Endothelial cell of umbilical vein (primary cell): ENCODE results near the gene SNED1.

Experiments
- CTCF ChIP-seq, 2 donors: IDR thresholded peaks; 1 replicate in 1 of 2; 2 replicates in 1 of 2; pipeline ENCODE4 v1.5.1; 2011; ENCODE audit warnings: low read length in 2 of 2, mild to moderate bottlenecking in 2 of 2, moderate library complexity in 2 of 2, control low read depth in 1 of 2, inconsistent platforms in 1 of 2, low read depth in 1 of 2; ENCODE audit not compliant: insufficient read depth in 1 of 2; ENCODE audit errors: extremely low read depth in 1 of 2
- EZH2 ChIP-seq: IDR thresholded peaks from 2 replicates; pipeline ENCODE4 v1.6.1; 2012; ENCODE audit warnings: borderline replicate concordance, low read depth, mild to moderate bottlenecking, moderate library complexity, low read length, inconsistent platforms; ENCODE audit not compliant: severe bottlenecking
- FOS ChIP-seq: IDR thresholded peaks from 2 replicates; pipeline ENCODE4 v1.6.1; 2011; ENCODE audit warnings: mild to moderate bottlenecking, low read length, moderate library complexity, borderline replicate concordance; ENCODE audit not compliant: insufficient read depth
- GATA2 ChIP-seq: IDR thresholded peaks from 2 replicates; pipeline ENCODE4 v1.7.0; 2011; ENCODE audit warnings: low read depth, mild to moderate bottlenecking, moderate library complexity, mixed read lengths, low read length; ENCODE audit not compliant: insufficient read length, insufficient read depth
- JUN ChIP-seq: IDR thresholded peaks from 2 replicates; pipeline ENCODE4 v1.6.1; 2011; ENCODE audit warnings: borderline replicate concordance, low read depth; ENCODE audit not compliant: insufficient read length, insufficient read depth
- MYC ChIP-seq: IDR thresholded peaks from one replicate; pipeline ENCODE4 v1.6.1; 2011; ENCODE audit warnings: mild to moderate bottlenecking, low read depth, low read length
- POLR2A ChIP-seq: IDR thresholded peaks from 2 replicates; pipeline ENCODE4 v1.6.1; 2012; ENCODE audit warnings: low read depth, mild to moderate bottlenecking, control low read depth, low read length
- POLR2AphosphoS5 ChIP-seq: IDR thresholded peaks from 2 replicates; pipeline ENCODE4 v1.6.1; 2012; ENCODE audit warnings: low read depth, mild to moderate bottlenecking, control low read depth, low read length, moderate library complexity; ENCODE audit not compliant: insufficient read depth
- TF ChIP-seq, protein P1 (sequence below): IDR thresholded peaks from 2 replicates; pipeline ENCODE4 v1.6.1; 2011; ENCODE audit not compliant: insufficient read depth, insufficient read length

- TF ChIP-seq CTCF (IDR thresholded peaks at IDR 0.05; ENCODE audit: extremely low read depth in 1 of 2, insufficient read depth in 1 of 2, low read depth in 1 of 2, low read length in 2 of 2) (no peak), POLR2A (no peak), EZH2 (no peak), POLR2AphosphoS5 (no peak), GATA2 (no peak), JUN (no peak), FOS (no peak), MYC (no peak)
- TF ChIP-seq, protein P1, sequence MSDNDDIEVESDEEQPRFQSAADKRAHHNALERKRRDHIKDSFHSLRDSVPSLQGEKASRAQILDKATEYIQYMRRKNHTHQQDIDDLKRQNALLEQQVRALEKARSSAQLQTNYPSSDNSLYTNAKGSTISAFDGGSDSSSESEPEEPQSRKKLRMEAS, result no peak
Observed at GRCh38 chr2:241068136-241068941, 69.9 kb downstream of the SNED1 start.
